Omental fat pad (tissue), 4 donors: Measurements from ENCODE around the gene RANGAP1. TPM values are rescaled to one million over a fixed set of nuclear protein-coding genes. Genes with fewer than 3 reads are reported as not detected.

ENCODE experiments used
- ATAC-seq: fragments of 150-250 bp; one replicate; pipeline ENCODE4 v1.9.1; 2016; ENCODE audit warnings: mild to moderate bottlenecking, moderate library complexity; ENCODE audit not compliant: low FRiP score
- DNase-seq: peaks from one replicate; pipeline ENCODE4 v3.0.0-alpha.2; 2019; ENCODE audit warnings: low spot score
- total RNA-seq, 4 donors: library from RNA; depleted of rRNA; stranded (reverse); fragments of >200 nt; gene quantifications; one replicate each; pipeline ENCODE4 v1.1.0, GENCODE V29; 2016
- TF ChIP-seq, protein P1 (sequence below), 3 donors: fragments of 450-650 bp; IDR thresholded peaks; one replicate each; pipeline ENCODE4 v1.5.1; 2016 to 2017; ENCODE audit warnings: antibody characterized with exemption in 3 of 3, mild to moderate bottlenecking in 3 of 3, moderate library complexity in 2 of 3

RANGAP1 gene, protein sequence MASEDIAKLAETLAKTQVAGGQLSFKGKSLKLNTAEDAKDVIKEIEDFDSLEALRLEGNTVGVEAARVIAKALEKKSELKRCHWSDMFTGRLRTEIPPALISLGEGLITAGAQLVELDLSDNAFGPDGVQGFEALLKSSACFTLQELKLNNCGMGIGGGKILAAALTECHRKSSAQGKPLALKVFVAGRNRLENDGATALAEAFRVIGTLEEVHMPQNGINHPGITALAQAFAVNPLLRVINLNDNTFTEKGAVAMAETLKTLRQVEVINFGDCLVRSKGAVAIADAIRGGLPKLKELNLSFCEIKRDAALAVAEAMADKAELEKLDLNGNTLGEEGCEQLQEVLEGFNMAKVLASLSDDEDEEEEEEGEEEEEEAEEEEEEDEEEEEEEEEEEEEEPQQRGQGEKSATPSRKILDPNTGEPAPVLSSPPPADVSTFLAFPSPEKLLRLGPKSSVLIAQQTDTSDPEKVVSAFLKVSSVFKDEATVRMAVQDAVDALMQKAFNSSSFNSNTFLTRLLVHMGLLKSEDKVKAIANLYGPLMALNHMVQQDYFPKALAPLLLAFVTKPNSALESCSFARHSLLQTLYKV
- 10 to 100 TPM; 30.9 to 49.8 (median 34.1) TPM for total RNA-seq

DNA sequence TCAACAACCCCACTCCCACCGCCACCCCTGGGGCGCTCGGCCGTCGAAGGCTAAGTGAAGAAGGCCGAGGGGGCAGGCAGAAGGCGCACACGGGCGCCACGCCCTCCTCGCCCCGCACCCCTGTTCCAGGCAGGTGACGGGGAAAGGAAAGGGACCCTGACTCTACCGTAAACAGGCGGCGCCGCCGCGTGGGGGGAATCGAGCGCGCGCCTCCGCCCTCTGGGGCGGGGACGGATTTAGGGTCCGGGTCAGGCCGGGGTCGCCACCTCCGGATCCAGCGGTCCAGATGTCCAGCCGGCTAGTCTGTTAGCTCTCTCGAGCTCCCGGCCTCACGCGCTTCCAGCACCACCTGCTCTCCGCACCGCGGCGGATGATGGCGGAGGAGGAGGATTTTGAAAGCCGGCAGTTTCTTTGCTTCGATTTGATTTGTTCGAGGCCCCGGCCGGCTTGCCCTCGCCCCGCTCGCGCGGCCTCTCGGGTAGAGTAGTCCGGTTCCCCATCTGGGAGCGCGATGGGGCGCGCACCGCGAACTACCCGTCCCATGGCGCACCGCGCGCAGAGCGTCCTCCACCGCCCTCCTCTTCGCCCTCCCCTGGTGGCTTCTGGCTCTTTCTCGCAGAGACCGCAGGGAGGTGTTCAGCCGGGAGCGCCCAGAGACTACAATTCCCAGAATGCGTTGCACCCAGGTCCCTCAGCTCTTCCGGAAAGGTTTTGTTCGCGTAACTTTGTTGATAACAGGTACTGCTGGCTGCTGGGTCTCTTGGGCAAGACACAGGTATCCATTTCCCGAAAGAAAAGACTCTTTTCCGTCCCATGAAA is at the start of gene RANGAP1:
Gene RANGAP1, minus strand, starts transcription at position 368 of the 819 bp plus-strand sequence. CDS start 5,143 bp downstream, outside the sequence.
- DNase-seq: peak; percentile 82
- TF ChIP-seq, protein P1, sequence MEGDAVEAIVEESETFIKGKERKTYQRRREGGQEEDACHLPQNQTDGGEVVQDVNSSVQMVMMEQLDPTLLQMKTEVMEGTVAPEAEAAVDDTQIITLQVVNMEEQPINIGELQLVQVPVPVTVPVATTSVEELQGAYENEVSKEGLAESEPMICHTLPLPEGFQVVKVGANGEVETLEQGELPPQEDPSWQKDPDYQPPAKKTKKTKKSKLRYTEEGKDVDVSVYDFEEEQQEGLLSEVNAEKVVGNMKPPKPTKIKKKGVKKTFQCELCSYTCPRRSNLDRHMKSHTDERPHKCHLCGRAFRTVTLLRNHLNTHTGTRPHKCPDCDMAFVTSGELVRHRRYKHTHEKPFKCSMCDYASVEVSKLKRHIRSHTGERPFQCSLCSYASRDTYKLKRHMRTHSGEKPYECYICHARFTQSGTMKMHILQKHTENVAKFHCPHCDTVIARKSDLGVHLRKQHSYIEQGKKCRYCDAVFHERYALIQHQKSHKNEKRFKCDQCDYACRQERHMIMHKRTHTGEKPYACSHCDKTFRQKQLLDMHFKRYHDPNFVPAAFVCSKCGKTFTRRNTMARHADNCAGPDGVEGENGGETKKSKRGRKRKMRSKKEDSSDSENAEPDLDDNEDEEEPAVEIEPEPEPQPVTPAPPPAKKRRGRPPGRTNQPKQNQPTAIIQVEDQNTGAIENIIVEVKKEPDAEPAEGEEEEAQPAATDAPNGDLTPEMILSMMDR (IDR thresholded peaks at IDR 0.05): no peak
- peak; percentile 97 for ATAC-seq

DNA sequence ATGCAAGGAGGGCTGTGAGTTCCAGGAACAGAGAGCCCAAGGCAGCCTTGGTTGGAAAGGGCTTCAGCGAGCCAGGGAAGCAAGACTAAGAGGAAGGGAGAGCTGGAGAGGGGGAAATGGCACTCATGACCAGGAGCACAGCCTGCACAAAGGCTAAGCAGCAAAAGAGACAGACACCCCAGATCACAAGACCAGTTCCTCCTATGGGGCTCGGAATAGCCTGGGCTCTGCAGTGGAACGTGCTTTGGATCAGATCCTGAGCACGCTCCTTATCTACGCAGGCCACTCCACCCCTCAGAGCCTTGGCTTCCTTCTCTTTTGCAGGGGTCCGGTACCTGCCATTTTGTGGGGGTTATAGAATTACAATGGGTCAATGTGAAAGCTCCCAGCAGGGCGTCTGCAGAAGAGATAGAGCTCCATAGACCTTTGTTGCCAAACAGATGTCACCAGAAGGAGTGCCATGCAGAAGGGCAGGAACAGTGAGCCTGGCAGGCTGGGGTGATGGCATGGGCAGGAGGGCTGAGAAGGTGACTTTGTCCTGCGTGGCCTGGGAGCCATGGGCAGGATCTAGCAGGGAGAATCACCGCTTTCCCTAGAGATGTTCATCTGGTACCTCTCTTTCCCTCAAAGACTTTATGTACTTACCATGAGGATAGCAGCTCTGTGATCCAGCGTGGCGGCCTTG is 49.1 kb upstream of the RANGAP1 start:
- TF ChIP-seq, protein P1 (IDR thresholded peaks at IDR 0.05): no peak
- DNase-seq (no peak), ATAC-seq (no peak)

DNA sequence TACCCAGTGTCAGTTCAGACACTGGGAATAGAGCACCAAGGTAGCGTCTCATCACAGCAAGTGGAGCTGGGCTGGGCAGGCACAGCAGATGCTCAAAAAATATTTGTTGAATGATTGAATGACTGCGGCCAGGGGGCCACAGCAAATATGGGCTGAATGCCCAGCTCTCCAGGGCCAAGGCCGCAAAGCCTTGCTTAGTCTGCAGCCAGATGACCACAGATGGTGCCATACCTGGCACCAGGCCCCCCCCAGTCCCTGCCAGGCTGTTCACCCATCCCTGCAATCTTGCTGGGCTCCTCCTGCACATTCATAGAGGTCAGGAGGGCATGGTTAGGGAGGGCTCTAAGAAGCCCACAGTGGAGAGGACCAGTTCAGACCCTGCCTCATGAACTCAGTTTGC is 48.2 kb upstream of the RANGAP1 start:
- DNase-seq: no peak
- ATAC-seq: no peak
- TF ChIP-seq, protein P1 (IDR thresholded peaks at IDR 0.05): no peak

DNA sequence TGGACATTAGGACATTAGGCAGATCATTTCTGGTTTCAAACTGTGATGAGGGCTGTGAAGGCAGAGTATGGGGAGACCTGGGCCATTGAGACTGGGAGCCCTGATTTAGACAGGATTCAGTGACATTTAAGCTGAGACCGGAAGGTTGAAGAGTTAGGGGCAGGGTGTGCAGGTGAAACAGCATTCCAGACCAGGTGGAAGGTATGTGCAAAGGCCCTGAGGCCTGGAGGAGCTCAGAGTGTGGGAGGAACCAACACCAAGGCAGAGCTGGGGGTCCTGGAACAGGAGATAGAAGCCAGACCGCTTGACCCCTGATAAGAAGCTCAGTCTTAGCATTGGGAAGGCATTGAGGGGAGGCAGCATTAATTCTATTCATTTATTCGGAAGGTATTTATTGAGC is 47.8 kb upstream of the RANGAP1 start:
- ATAC-seq (no peak), DNase-seq (no peak)
- TF ChIP-seq, protein P1 (IDR thresholded peaks at IDR 0.05): no peak

DNA sequence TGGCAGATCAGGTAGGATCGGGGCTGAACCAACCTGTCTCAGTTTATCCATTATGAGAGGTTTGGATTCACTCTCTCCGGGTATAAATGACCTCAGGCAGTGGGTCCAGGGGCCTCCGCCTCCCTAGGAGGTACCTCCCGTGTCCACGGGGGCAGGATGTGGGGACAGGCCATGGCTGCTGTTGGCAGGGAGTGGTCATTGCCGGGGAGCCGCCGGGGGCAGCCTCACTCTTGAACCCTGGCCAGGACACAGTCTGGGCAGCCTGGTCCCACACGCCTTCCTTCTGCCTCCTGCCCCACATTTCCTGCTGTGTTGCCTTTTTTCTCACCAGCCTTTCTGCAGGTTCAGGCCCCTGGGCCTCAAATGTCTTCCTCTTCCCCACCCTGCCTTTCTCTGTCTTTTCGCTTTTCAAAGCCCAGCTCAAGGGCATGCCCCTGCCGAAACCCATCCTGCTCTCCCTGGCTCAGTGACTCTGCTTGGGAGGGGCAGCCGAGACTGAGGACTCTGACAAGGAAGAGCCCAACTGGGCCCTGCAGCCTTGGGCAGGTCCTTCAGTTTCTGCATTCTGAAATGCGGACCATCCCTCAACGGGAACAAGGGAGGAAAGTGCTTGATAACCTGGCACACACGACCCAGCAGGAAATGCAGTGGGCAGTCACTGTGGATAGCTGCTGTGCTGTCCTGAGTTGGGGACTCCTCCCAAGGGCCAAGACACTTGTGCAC is 46.4 kb upstream of the RANGAP1 start:
- TF ChIP-seq, protein P1 (IDR thresholded peaks at IDR 0.05): no peak

DNA sequence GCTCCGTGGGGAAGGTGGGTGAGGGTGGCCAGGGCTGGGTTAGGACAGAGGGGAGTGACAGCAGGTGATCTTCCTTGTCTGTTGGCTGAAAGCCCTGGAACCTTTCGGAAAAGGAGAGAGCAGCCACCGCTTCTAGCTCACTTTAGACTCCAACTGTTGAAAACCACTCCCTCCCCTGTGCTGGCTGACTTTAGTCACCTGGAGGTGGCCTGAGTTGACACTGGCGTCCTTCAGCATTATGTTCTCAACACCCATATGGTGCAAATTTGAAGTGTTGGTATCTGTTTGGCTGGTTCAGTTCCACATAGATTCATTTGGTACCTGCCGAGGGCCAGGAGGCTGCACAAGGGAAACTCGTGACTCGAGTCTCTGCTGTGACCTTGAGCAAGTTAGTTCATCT is 44.2 kb upstream of the RANGAP1 start:
- DNase-seq (no peak), ATAC-seq (no peak)
- TF ChIP-seq, protein P1 (IDR thresholded peaks at IDR 0.05): no peak

More for the DNA sequence above, 46.4 kb upstream of the RANGAP1 start:
- DNase-seq (no peak), ATAC-seq (no peak)
